H9 (cell line): ENCODE measurements around the gene MITF. TPM values are rescaled to one million over a fixed set of nuclear protein-coding genes. Genes with fewer than 3 reads are reported as not detected.

Experiments
- DNase-seq: peaks from one replicate; pipeline ENCODE4 v3.0.0-alpha.2; 2017
- H2AFZ ChIP-seq: one replicate; pipeline ENCODE4 v1.6.1; 2013; ENCODE audit warnings: mild to moderate bottlenecking, low read length, control low read depth, moderate library complexity
- H2AK5ac ChIP-seq: 2 replicates; pipeline ENCODE4 v1.6.1; 2013; ENCODE audit warnings: low read length, control low read depth, mixed read lengths; ENCODE audit not compliant: insufficient read length
- H2BK120ac ChIP-seq: one replicate; pipeline ENCODE4 v1.6.1; 2013; ENCODE audit warnings: low read depth, mild to moderate bottlenecking, low read length, control low read depth, inconsistent platforms; ENCODE audit not compliant: poor library complexity, severe bottlenecking
- H2BK12ac ChIP-seq: 2 replicates; pipeline ENCODE4 v1.6.1; 2013; ENCODE audit warnings: low read length, control low read depth, mixed read lengths, low read depth; ENCODE audit not compliant: insufficient read length
- H2BK15ac ChIP-seq: 2 replicates; pipeline ENCODE4 v1.6.1; 2013; ENCODE audit warnings: low read depth, low read length, control low read depth
- H2BK20ac ChIP-seq: one replicate; pipeline ENCODE4 v1.6.1; 2013; ENCODE audit warnings: low read depth, mild to moderate bottlenecking, low read length, control low read depth, inconsistent platforms; ENCODE audit not compliant: poor library complexity, severe bottlenecking
- H2BK5ac ChIP-seq: 2 replicates; pipeline ENCODE4 v1.6.1; 2013; ENCODE audit warnings: low read length, control low read depth, mixed read lengths; ENCODE audit not compliant: insufficient read length
- H3K14ac ChIP-seq: 2 replicates; pipeline ENCODE4 v1.6.1; 2013; ENCODE audit warnings: low read length, control low read depth; ENCODE audit not compliant: insufficient read depth
- H3K18ac ChIP-seq: 2 replicates; pipeline ENCODE4 v1.6.1; 2013; ENCODE audit warnings: low read depth, mild to moderate bottlenecking, mixed read lengths, low read length, control low read depth; ENCODE audit not compliant: insufficient read length
- H3K23ac ChIP-seq: 2 replicates; pipeline ENCODE4 v1.6.1; 2013; ENCODE audit warnings: low read length, control low read depth, mixed read lengths, low read depth; ENCODE audit not compliant: insufficient read length
- H3K23me2 ChIP-seq: 2 replicates; pipeline ENCODE4 v1.6.1; 2013; ENCODE audit warnings: low read depth, mild to moderate bottlenecking, mixed read lengths, low read length, control low read depth; ENCODE audit not compliant: insufficient read length, poor library complexity, severe bottlenecking
- H3K27ac ChIP-seq: 2 replicates; pipeline ENCODE4 v1.5.1; 2013; ENCODE audit warnings: low read length, control low read depth, mixed read lengths, low read depth; ENCODE audit not compliant: insufficient read length
- H3K27me3 ChIP-seq: 2 replicates; pipeline ENCODE4 v1.6.1; 2013; ENCODE audit warnings: low read length, control low read depth, inconsistent platforms; ENCODE audit not compliant: insufficient read depth
- H3K4ac ChIP-seq: 2 replicates; pipeline ENCODE4 v1.6.1; 2013; ENCODE audit warnings: low read depth, mild to moderate bottlenecking, control low read depth, inconsistent platforms, low read length, moderate library complexity
- H3K4me1 ChIP-seq: 2 replicates; pipeline ENCODE4 v1.6.1; 2013; ENCODE audit warnings: low read length, control low read depth, inconsistent platforms; ENCODE audit not compliant: insufficient read depth
- H3K4me2 ChIP-seq: 2 replicates; pipeline ENCODE4 v1.6.1; 2013; ENCODE audit warnings: low read length, control low read depth, mixed read lengths; ENCODE audit not compliant: insufficient read length, insufficient read depth
- H3K56ac ChIP-seq: 2 replicates; pipeline ENCODE4 v1.6.1; 2013; ENCODE audit warnings: low read depth, mild to moderate bottlenecking, mixed read lengths, low read length, control low read depth; ENCODE audit not compliant: insufficient read length
- H3K79me1 ChIP-seq: 2 replicates; pipeline ENCODE4 v1.6.1; 2013; ENCODE audit warnings: low read depth, mild to moderate bottlenecking, moderate library complexity, low read length, control low read depth, inconsistent platforms; ENCODE audit not compliant: insufficient read depth, poor library complexity, severe bottlenecking
- H3K79me2 ChIP-seq: 2 replicates; pipeline ENCODE4 v1.6.1; 2013; ENCODE audit warnings: low read length, control low read depth, inconsistent platforms; ENCODE audit not compliant: insufficient read depth
- H3K9ac ChIP-seq: 2 replicates; pipeline ENCODE4 v1.6.1; 2013; ENCODE audit warnings: low read length, control low read depth, mixed read lengths; ENCODE audit not compliant: insufficient read length; ENCODE audit errors: extremely low read depth
- H3K9me3 ChIP-seq: one replicate; pipeline ENCODE4 v1.6.1; 2013; ENCODE audit warnings: low read depth, low read length, inconsistent platforms; ENCODE audit not compliant: control insufficient read depth
- H3T11ph ChIP-seq: one replicate; pipeline ENCODE4 v1.6.1; 2013; ENCODE audit warnings: mild to moderate bottlenecking, low read length, control low read depth, inconsistent platforms
- H4K20me1 ChIP-seq: one replicate; pipeline ENCODE4 v1.6.1; 2013; ENCODE audit not compliant: control insufficient read depth, insufficient read length, insufficient read depth
- H4K5ac ChIP-seq: 2 replicates; pipeline ENCODE4 v1.6.1; 2013; ENCODE audit warnings: low read depth, mild to moderate bottlenecking, mixed read lengths, low read length, control low read depth; ENCODE audit not compliant: insufficient read length
- H4K8ac ChIP-seq: replicated peaks from 2 replicates; pipeline ENCODE4 v1.6.1; 2013; ENCODE audit warnings: low read length, control low read depth, mixed read lengths, low read depth; ENCODE audit not compliant: insufficient read length
- H4K91ac ChIP-seq: 2 replicates; pipeline ENCODE4 v1.6.1; 2013; ENCODE audit warnings: low read depth, mild to moderate bottlenecking, moderate library complexity, mixed read lengths, low read length, control low read depth; ENCODE audit not compliant: insufficient read length
- H3K27ac Mint-ChIP-seq, 3 experiments: 2 replicates in 2 of 3; 3 replicates in 1 of 3; pipeline ENCODE4 v1.8.0; 2020 to 2021; ENCODE audit warnings: mixed read lengths in 3 of 3, mild to moderate bottlenecking in 1 of 3, moderate library complexity in 1 of 3
- H3K27me3 Mint-ChIP-seq: 2 replicates; pipeline ENCODE4 v1.8.0; 2021; ENCODE audit warnings: low read depth, mild to moderate bottlenecking, moderate library complexity, mixed read lengths
- H3K36me3 Mint-ChIP-seq, 3 experiments: 2 replicates in 2 of 3; 3 replicates in 1 of 3; pipeline ENCODE4 v1.8.0; 2020 to 2021; ENCODE audit warnings: low read depth in 3 of 3, mixed read lengths in 3 of 3; ENCODE audit not compliant: insufficient read depth in 1 of 3
- H3K4me1 Mint-ChIP-seq, 2 experiments: 2 replicates each; pipeline ENCODE4 v1.8.0; 2020; ENCODE audit warnings: mixed read lengths in 2 of 2
- H3K4me3 Mint-ChIP-seq, 2 experiments: 2 replicates in 1 of 2; 3 replicates in 1 of 2; pipeline ENCODE4 v1.8.0; 2020 to 2021; ENCODE audit warnings: mild to moderate bottlenecking in 2 of 2, mixed read lengths in 2 of 2, moderate library complexity in 1 of 2
- H3K9me3 Mint-ChIP-seq, 2 experiments: 2 replicates in 1 of 2; 3 replicates in 1 of 2; pipeline ENCODE4 v1.8.0; 2020; ENCODE audit warnings: mild to moderate bottlenecking in 2 of 2, mixed read lengths in 2 of 2, moderate library complexity in 1 of 2
- WGBS: extraction: QIAGEN DNeasy Blood & Tissue Kit; methylation state at CpG from one replicate; pipeline ENCODE4 v1.1.7; 2013; ENCODE audit warnings: missing lambda C conversion rate, low lambda C conversion rate, mixed read lengths; ENCODE audit not compliant: insufficient read length; ENCODE audit errors: extremely low coverage; 5-methylcytosine and 5-hydroxymethylcytosine counted together
- total RNA-seq: library from RNA; stranded (reverse); gene quantifications from 2 replicates; pipeline ENCODE4 v1.2.1, GENCODE V29; 2021
- TF ChIP-seq, protein P1 (sequence below): fragments of 200-600 bp; sonication (generic); conservative IDR thresholded peaks from 3 replicates; pipeline ENCODE4 v1.8.0; 2021; ENCODE audit warnings: antibody characterized with exemption, mild to moderate bottlenecking

The MITF gene
- total RNA-seq, 1 experiment from 2014 or later = 0.81 TPM

DNA sequence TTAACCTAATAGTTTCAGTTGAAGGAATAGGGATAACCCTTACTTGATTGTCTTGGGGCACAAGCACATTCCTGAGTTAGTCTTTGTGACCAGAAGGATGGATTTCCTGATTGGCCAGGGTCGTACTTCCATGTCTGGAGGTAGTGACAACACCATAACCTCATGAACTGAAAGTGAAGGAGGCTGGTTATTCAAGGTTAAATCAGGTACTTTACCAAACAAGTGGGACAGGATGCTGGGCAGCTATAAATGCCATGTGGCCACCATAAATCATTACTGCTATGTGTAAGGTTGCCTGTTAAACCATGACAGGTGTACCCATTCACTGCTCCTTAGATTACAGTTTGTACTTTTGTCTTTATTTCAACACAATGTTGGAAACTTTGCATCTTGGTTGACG lies 132.0 kb downstream of the MITF start:
- Mint-ChIP-seq H3K27ac (no peak overlapping the region), H3K9me3 (no peaks in the 10 kb centered on the region), H3K4me3 (no peak overlapping the region), H3K27me3 (no peaks in the 10 kb centered on the region; the same call in 1 of the 2 replicates), H3K4me1 (peaks cover 0 to 6% of the 10 kb centered on the region in 2 experiments; a peak in 3 of 4 replicates), H3K36me3 (no peaks in the 10 kb centered on the region)
- no peak overlapping the region for H3K4me2 ChIP-seq
- H3K23ac ChIP-seq = no peak overlapping the region
- no peaks in the 10 kb centered on the region for H3K79me2 ChIP-seq
- DNase-seq = no peak
- no peak overlapping the region for H2BK5ac ChIP-seq
- no peak overlapping the region for H4K5ac ChIP-seq
- no peaks in the 10 kb centered on the region for H3K79me1 ChIP-seq
- H3K18ac ChIP-seq = no peak overlapping the region
- H2AK5ac ChIP-seq = no peak overlapping the region
- H3K56ac ChIP-seq = no peak overlapping the region
- no peak overlapping the region for H2BK20ac ChIP-seq
- H3K9ac ChIP-seq = no peak overlapping the region
- no peaks in the 10 kb centered on the region for H3K9me3 ChIP-seq
- H3K4me1 ChIP-seq = no peaks in the 10 kb centered on the region
- H3K14ac ChIP-seq = no peak overlapping the region
- H4K20me1 ChIP-seq = no peaks in the 10 kb centered on the region
- H3K4ac ChIP-seq = no peak overlapping the region
- H3K27me3 ChIP-seq = no peaks in the 10 kb centered on the region
- no peaks in the 10 kb centered on the region for H3K23me2 ChIP-seq
- no peak overlapping the region for H4K8ac ChIP-seq
- no peak overlapping the region for H3K27ac ChIP-seq
- no peak overlapping the region for H3T11ph ChIP-seq
- TF ChIP-seq, protein P1, sequence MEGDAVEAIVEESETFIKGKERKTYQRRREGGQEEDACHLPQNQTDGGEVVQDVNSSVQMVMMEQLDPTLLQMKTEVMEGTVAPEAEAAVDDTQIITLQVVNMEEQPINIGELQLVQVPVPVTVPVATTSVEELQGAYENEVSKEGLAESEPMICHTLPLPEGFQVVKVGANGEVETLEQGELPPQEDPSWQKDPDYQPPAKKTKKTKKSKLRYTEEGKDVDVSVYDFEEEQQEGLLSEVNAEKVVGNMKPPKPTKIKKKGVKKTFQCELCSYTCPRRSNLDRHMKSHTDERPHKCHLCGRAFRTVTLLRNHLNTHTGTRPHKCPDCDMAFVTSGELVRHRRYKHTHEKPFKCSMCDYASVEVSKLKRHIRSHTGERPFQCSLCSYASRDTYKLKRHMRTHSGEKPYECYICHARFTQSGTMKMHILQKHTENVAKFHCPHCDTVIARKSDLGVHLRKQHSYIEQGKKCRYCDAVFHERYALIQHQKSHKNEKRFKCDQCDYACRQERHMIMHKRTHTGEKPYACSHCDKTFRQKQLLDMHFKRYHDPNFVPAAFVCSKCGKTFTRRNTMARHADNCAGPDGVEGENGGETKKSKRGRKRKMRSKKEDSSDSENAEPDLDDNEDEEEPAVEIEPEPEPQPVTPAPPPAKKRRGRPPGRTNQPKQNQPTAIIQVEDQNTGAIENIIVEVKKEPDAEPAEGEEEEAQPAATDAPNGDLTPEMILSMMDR = no peak
- no CpG with 5 or more reads among the region's 2 CpGs for WGBS
- H2BK15ac ChIP-seq = no peak overlapping the region
- no peak overlapping the region for H2BK12ac ChIP-seq
- H2AFZ ChIP-seq = no peak overlapping the region
- H2BK120ac ChIP-seq = no peak overlapping the region
- no peak overlapping the region for H4K91ac ChIP-seq
